ENCODE results near the gene PACRG.

- TF ChIP-seq GATA3 (IDR thresholded peaks at IDR 0.05; ENCODE audit: low read depth, low read length): no peak
- no peak for TF ChIP-seq GATA2 (IDR thresholded peaks at IDR 0.05; ENCODE audit: low read depth, low read length)
These were observed 447.5 kb downstream of the PACRG start for GRCh38 chr6:163175301-163175700.
